Lower leg skin (tissue), 4 donors: Measurements from ENCODE around the gene MIS12. TPM values are rescaled to one million over a fixed set of nuclear protein-coding genes. Genes with fewer than 3 reads are reported as not detected.

ENCODE experiments used
- DNase-seq, 2 donors: peaks; one replicate each; pipeline ENCODE4 v3.0.0-alpha.2; 2019; ENCODE audit warnings: low spot score in 2 of 2
- H3K4me3 ChIP-seq: fragments of 200-600 bp; sonication (generic); 2 replicates; pipeline ENCODE4 v1.5.1; 2017; ENCODE audit warnings: mild to moderate bottlenecking, low read depth; ENCODE audit not compliant: poor library complexity, severe bottlenecking
- CTCF ChIP-seq, 3 donors: fragments of 450-650 bp; IDR thresholded peaks; one replicate each; pipeline ENCODE4 v1.5.1; 2016; ENCODE audit warnings: antibody characterized with exemption in 3 of 3, mild to moderate bottlenecking in 3 of 3, moderate library complexity in 2 of 3
- POLR2A ChIP-seq, 2 donors: fragments of 450-650 bp; IDR thresholded peaks; one replicate each; pipeline ENCODE4 v1.6.1; 2016 to 2017; ENCODE audit warnings: antibody characterized with exemption in 2 of 2, mild to moderate bottlenecking in 1 of 2, moderate library complexity in 1 of 2
- WGBS, 2 donors: methylation state at CpG; one replicate each; pipeline ENCODE4 v1.1.5; 2018; 5-methylcytosine and 5-hydroxymethylcytosine counted together
- intact Hi-C: fragments of 100-400 bp; cut with DNase I; formaldehyde crosslinking; loops from one replicate; pipeline ENCODE4 v1.15.0; 2023; ENCODE audit warnings: low total_unique reads
- total RNA-seq, 4 donors: library from RNA; depleted of rRNA; stranded (reverse); fragments of >200 nt; gene quantifications; one replicate each; pipeline ENCODE4 v1.1.0, GENCODE V29; 2016

Gene MIS12
- total RNA-seq, 4 donors from 2014 or later = 6.7 to 10.3 (median 9.5) TPM

GRCh38 chr17:5536866-5537650, 50.7 kb downstream of the MIS12 start:
- WGBS, 2 donors = 65 to 70% methylated on average over 10 to 11 of the region's 11 CpGs
- intact Hi-C loops = no loop called here

GRCh38 chr17:5539286-5539685, 52.9 kb downstream of the MIS12 start:
- DNase-seq = no peak
- 91 to 92% methylated on average over 7 to 8 of the region's 8 CpGs for WGBS, 2 donors
- TF ChIP-seq CTCF (IDR thresholded peaks at IDR 0.05) (no peak), POLR2A (IDR thresholded peaks at IDR 0.05) (no peak)
- intact Hi-C loops = no loop called here
- H3K4me3 ChIP-seq = no peak overlapping the region

More at GRCh38 chr17:5536866-5537650, 50.7 kb downstream of the MIS12 start:
- no peak overlapping the region for H3K4me3 ChIP-seq
- DNase-seq = no peak
- TF ChIP-seq CTCF (IDR thresholded peaks at IDR 0.05) (no peak), POLR2A (IDR thresholded peaks at IDR 0.05) (no peak)

DNA sequence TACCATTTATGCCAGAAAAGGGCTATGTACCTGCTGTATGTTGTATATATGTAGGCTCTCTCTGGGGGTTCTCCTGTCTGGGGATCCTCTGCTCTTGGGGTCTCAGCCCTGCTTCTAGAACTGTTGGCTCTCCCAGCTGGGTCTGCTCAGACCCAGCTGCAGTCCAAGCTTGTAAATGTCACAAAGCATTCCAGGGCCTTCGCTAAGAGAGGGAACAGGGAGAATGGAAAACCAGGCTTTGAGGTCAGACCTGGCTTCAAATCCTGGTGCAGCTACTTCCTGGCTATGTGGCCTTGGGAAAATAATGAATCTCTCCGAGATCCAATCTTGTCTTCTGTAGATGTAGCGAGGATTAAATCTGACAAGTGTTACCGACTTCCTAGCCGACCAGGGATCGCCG, 54.0 kb downstream of the MIS12 start:
- no peak overlapping the region for H3K4me3 ChIP-seq
- WGBS, 2 donors = 93 to 95% methylated on average over 7 of the region's 7 CpGs
- intact Hi-C loops = no loop called here
- TF ChIP-seq POLR2A (IDR thresholded peaks at IDR 0.05) (no peak), CTCF (IDR thresholded peaks at IDR 0.05) (no peak)
- DNase-seq = peak in 1 of 2 donors; percentile 12

Other genes starting within 250 kb of the MIS12 start
- gene RABEP1, start 204.3 kb upstream of the MIS12 start, total RNA-seq = 10 to 100 TPM; 16.5 to 27.4 (median 25.4) TPM
- 10 to 100 TPM; 64.7 to 80.1 (median 74.2) TPM for gene NUP88, start 66.9 kb upstream of the MIS12 start, total RNA-seq
- gene RPAIN, start 66.4 kb upstream of the MIS12 start, total RNA-seq = 10 to 100 TPM; 17.4 to 68.0 (median 41.3) TPM
- gene C1QBP, start 47.4 kb upstream of the MIS12 start, total RNA-seq = 100 to 1,000 TPM in 3 of 4 donors, 10 to 100 TPM in 1; 89.4 to 153 (median 119) TPM
- gene DHX33, start 17.6 kb upstream of the MIS12 start, total RNA-seq = 10 to 100 TPM; 10.2 to 10.9 (median 10.4) TPM
- 10 to 100 TPM; 21.1 to 50.1 (median 25.7) TPM for gene DERL2, start 388 bp upstream of the MIS12 start, total RNA-seq
- 100 to 1,000 TPM in 1 of 4 donors, 10 to 100 TPM in 3; 55.5 to 163 (median 68.9) TPM for gene NLRP1, start 97.9 kb downstream of the MIS12 start, total RNA-seq